B cell (primary cell): Measurements from ENCODE around the gene SRPX2.

Experiments
- CTCF ChIP-seq: fragments of 200-600 bp; IDR thresholded peaks from one replicate; pipeline ENCODE4 v1.8.0; 2022; ENCODE audit warnings: antibody characterized with exemption, mild to moderate bottlenecking
- EZH2 ChIP-seq: IDR thresholded peaks from 2 replicates; pipeline ENCODE4 v1.6.1; 2012; ENCODE audit warnings: borderline replicate concordance, low read depth, mild to moderate bottlenecking, moderate library complexity, low read length; ENCODE audit not compliant: insufficient read depth, poor library complexity, severe bottlenecking

- no peak for TF ChIP-seq CTCF
- TF ChIP-seq EZH2, result no peak
Observed at GRCh38 chrX:100672966-100673365, 29.0 kb downstream of the SRPX2 start.
